Endometrium (tissue), 2 donors: ENCODE results near the gene ATP13A3.
A peak's percentile ranks its signal among the peaks of the same experiment; 100 is the strongest.

ENCODE experiments used
- FAIRE-seq: peaks from 2 replicates; lab custom pipeline; 2012; peaks lifted over from hg19 to GRCh38; lab: Jason Lieb, UNC
- donor health status: control.
- donor health status: control.

The ATP13A3 gene

GRCh38 chr3:194439881-194440550 is 46.8 kb downstream of the ATP13A3 start:
- no peak for FAIRE-seq

DNA sequence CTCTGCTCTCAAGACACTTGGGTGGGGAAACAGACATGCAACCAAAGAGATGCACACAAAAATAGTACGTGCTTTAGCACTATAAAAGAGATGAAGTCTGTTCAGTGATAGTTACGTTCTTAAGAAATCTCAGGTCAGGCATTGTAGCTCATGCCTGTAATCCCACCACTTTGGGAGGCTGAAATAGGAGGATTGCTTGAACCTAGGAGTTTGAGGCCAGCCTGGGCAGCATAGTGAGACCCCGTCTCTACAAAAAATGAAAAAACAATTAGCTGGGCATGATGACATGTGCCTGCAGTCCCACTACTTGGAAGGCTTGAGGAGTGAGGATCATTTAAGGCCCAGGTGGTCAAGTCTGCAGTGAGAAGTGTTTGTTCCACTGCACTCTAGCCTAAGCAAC is 52.3 kb downstream of the ATP13A3 start:
- FAIRE-seq, result no peak

GRCh38 chr3:194431554-194431953 is 55.2 kb downstream of the ATP13A3 start:
- FAIRE-seq, result no peak

- FAIRE-seq, result no peak
Measured at GRCh38 chr3:194425399-194425798, 61.4 kb downstream of the ATP13A3 start.

GRCh38 chr3:194424953-194425352 is 61.8 kb downstream of the ATP13A3 start:
- FAIRE-seq, result no peak

GRCh38 chr3:194424373-194424772 is 62.4 kb downstream of the ATP13A3 start:
- FAIRE-seq, result no peak

- FAIRE-seq, result no peak
Measured at GRCh38 chr3:194423317-194423716, 63.5 kb downstream of the ATP13A3 start.

- FAIRE-seq, result no peak
Measured at GRCh38 chr3:194422188-194422587, 64.6 kb downstream of the ATP13A3 start.

DNA sequence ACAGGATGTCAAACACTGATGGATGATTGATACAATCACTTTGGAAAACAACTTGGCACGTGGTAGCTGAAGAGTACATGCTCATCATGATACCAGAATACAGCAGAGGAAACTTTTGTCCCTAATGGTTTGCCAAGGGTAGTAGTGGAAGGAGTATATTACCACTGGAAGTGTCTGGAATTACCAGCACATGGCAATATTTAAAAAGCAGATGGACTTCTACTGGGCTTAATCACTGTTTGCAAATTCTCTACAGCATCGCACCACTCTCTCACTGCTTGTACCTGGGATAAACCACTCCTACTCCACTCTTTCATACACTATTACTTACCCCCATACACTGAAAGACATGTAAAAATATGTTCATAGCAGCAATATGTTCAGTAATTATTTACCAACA is 68.1 kb downstream of the ATP13A3 start:
- no peak for FAIRE-seq

DNA sequence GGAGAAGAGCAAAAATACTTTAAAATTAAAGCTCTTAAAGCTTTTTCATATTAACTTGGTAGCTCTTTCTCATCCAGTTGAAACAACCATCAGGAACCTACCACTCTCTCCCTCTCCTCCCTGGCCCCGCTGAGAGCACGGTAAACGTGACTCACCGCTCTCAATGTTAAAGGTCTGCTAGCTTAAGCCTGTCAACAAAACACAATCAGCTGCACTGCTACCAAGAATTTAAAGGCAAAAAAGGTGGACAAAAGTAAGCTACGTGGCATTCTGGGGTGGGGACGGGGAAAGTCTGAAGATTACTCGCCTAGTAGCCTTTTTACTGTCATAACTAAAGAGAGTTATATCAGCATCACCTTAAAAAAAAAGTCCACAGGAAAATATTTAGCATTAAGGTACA is 79.4 kb downstream of the ATP13A3 start:
- FAIRE-seq, result no peak

- FAIRE-seq, result no peak
Measured at GRCh38 chr3:194405766-194406165, 81.0 kb downstream of the ATP13A3 start.

- peak; percentile 88 for FAIRE-seq
Measured at GRCh38 chr3:194404365-194405140, 82.2 kb downstream of the ATP13A3 start.

GRCh38 chr3:194401868-194402329 is 84.9 kb downstream of the ATP13A3 start:
- no peak for FAIRE-seq

DNA sequence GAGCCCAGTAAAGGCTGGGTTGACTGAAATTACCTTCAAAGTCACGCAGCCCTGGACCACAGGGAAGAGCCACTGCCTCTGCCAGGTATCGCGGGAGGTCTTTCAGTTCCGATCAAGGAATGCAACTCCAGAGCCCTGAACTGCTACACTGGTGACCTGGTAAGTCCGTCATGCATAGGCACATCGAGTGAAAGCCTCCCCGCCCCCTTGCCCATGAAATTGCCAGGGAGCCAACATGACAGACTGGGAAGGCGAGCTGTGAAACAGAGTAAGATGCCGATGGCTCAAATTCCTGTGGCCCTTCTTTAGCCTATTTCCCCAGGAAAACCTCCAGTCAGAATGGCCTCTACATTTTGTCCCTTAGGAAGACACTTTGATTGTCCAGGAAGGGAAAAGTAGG is 85.5 kb downstream of the ATP13A3 start:
- no peak for FAIRE-seq

GRCh38 chr3:194399874-194400411 is 86.9 kb downstream of the ATP13A3 start:
- no peak for FAIRE-seq

- FAIRE-seq, result no peak
Measured at GRCh38 chr3:194399166-194399565, 87.6 kb downstream of the ATP13A3 start, which contains the start of gene GP5. Gene GP5 (minus strand): TSS chr3:194399266. CDS start chr3:194398282, 984 bp downstream.

GRCh38 chr3:194397757-194398312 is 89.0 kb downstream of the ATP13A3 start:
- FAIRE-seq, result no peak

GRCh38 chr3:194396859-194397756 is 89.7 kb downstream of the ATP13A3 start:
- no peak for FAIRE-seq

GRCh38 chr3:194396539-194396858 is 90.3 kb downstream of the ATP13A3 start:
- no peak for FAIRE-seq

- no peak for FAIRE-seq
Measured at GRCh38 chr3:194395778-194396538, 90.8 kb downstream of the ATP13A3 start.

- FAIRE-seq, result no peak
Measured at GRCh38 chr3:194395212-194395611, 91.6 kb downstream of the ATP13A3 start.
